NCI-H128 (cell line): Measurements from ENCODE around the gene FBXL13.
"Not testable (repeated sequence)": the region's sequence is repeated elsewhere in the genome, so short reads cannot be mapped to it uniquely, and the experiment has no call there.

Experiments
- DNase-seq: peaks from one replicate; lab custom pipeline; 2025; ENCODE audit not compliant: unreplicated experiment; lab: John Stamatoyannopoulos, UW

The FBXL13 gene

DNA sequence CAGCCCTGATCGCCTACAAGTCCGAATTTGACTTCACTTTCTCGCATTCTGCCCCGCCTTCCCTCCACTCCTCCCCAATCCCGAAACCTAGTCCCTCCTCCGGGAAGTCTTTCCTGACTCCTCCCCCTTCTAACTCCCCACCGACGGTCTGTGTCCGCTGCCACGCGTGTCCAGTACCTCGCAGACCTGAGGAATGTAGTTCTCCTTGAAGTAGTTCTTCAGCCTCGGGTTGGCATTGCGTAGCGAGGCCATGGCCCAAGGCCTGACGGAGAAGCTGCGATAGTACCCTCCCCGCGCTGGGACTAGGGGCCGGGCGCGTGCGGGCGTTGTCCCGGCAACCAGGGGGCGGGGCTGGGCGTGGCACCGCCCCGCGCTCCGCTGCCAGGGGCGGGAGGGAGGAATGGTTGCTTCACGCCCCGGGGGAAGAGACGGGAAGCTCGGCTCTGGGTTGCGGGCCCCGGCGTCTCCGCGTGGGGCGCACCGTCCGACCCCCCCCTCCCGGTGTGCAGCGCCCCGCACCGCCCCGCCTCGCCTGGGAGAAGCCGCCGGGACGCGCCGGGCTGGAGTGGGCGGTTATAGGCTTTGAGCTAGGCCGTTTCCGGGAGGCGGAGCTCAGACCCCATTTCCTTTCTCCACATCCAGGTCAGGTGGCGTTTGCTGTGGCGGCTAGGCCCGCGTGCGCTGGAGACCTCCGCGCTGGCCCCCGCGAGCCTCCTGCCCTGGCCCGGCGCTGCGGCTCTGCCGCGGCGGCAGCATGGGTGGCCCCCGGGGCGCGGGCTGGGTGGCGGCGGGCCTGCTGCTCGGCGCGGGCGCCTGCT is at the start of gene FBXL13, which contains the start of gene ARMC10:
Gene FBXL13 (minus strand): TSS at position 278 of the 818 bp plus-strand sequence.
Gene ARMC10 (plus strand): TSS at position 622 of the 818 bp plus-strand sequence. CDS start 133 bp downstream, at position 755.
- peak; percentile 84 for DNase-seq

DNA sequence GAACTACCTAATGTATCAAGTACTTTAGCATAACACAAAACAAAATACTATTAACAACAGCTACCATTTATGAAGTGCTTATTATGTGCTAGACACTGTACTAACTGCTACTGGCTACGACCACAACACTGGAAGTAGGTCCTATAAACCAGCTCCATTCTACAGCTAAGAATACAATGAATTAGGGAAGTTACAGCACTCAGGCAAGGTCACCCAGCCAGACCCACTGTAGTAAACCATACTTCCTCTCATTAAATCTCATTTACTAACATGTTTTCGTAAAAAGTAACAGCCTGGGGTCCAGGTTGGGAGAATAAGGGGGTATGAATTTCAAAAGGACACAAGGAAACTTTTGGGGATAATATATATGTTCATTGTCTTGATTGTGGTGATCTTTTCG is 48.9 kb upstream of the FBXL13 start:
- DNase-seq: no peak

DNA sequence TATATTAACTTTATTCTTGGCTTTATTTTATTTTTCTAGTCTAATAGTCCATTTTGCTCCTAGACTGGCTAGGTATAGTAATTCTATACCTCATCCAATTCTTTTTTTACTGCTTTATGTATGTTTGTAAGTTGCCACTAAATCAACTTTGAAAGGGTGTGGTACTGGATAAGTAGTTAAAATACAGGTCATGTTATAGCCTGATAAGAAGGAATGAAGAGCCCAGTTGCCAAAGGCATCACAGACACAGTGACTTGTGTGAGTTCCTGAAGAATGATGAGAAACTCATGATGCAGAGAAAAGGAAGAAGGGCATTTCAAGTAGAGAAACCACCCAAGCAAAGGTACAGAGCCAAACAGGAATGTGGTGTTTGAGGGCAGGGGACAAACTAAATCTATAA is 47.0 kb upstream of the FBXL13 start:
- no peak for DNase-seq

DNA sequence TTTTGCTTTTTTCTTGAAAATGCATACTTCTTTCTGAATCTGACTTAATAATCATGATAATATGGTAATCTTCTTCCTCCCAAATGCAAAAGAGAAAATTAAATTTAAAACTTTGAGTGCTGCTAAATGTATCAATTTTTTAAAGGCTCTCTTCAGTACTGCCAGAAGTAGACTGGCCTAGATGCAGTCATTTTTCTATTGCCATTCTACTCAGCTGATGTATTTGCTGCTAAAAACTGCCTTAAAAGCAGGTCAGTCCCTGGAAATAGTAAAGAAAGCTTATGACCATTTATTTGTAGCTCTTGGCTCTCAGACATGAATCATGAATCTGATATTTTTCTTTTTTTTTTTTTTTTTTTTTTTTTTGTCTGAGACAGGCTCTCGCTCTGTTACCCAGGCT is 45.8 kb upstream of the FBXL13 start:
- no peak for DNase-seq

DNA sequence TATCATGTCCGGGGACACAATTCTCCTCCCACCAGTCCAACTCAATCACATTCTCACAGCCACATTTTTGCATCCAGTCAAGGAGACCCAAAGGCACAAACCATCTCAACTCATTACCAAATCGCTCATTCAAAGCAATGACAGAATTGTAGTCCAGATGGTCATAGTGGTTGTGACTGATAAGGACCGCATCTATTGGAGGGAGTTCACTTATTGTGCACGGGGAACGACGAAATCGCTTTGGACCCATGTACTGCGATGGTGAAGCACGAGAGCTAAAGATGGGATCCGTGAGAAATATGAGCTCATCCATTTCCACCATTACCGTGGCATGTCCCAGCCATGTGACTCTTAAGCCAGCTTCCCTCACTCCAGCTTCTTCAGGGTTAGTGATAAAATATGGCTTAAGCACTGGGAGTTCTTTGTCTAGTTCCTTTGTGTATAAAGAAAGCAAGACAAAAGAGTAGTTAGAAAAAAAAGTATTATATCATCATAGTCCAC is 45.2 kb upstream of the FBXL13 start:
- DNase-seq: no peak

DNA sequence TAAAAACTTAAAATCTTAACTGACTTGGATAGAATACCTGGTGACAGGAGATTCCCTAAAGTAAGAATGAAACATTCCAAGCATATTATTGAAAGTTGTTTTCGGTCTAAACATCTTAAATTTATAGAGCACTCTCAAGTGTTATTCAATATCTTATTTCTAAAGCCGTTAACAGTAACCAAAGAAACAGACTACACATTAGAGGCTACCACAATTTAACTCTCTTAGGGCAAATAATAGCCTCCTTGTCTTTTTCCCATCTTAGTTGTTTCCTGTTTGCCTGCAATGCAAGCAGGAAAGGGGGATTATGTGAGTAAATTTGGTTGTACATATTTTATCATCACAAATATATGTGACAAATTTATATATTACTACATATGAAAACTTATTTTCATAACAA is 42.9 kb upstream of the FBXL13 start:
- no peak for DNase-seq

DNA sequence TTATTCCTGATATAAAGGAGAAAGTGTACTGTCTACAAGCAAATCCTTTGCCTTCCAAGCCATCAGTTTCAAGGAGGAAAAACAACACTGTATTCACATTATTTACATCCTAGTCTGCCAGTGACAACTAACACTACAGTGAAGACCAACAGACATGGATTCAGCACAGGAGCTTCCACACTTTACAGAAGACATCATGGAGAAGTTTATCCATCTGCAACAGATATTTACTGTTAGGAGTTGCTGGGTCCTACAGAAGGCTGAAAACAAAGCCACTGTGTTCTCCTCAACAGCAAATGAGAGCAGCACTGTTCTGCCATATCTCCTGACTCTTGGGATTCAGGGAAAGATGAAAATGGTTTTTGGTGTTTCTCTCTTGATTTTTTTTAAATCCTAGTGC is 42.4 kb upstream of the FBXL13 start:
- no peak for DNase-seq

DNA sequence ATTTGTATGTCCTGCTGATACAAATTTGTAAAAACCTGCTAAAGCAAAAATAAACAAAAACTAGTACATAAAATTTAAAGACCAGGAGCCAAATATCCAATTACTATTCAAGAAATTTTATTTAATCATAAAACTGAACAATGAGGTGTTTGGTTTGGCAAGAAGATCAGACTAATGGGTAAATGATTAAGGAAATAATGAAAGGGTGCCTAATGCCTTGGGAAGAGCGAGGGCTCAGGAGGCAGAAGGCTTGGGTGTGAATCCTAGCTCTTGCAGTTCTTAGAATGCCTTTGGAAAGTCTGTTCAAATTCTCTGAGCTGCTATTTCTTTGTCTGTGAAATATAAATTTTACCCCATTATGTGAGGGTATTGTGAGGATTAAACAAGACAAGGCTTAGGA is 41.9 kb upstream of the FBXL13 start:
- no peak for DNase-seq

DNA sequence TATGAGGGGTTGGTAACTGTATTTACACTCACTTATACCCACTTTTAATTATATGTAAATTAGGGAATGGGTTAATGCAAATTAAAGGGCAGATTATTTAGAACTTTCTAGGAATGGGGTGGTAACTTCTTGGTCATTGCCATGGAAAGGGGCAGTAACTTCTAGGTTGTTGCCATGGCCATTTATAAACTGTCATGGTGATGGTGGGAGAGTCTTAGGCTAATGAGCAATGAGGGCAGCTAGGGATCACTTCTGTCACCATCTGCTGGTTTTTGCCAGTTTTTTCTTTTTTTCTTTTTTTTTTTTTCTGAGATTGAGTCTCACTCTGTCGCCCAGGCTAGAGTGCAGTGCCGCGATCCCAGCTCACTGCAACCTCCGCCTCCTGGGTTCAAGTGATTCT is 41.2 kb upstream of the FBXL13 start:
- no peak for DNase-seq

DNA sequence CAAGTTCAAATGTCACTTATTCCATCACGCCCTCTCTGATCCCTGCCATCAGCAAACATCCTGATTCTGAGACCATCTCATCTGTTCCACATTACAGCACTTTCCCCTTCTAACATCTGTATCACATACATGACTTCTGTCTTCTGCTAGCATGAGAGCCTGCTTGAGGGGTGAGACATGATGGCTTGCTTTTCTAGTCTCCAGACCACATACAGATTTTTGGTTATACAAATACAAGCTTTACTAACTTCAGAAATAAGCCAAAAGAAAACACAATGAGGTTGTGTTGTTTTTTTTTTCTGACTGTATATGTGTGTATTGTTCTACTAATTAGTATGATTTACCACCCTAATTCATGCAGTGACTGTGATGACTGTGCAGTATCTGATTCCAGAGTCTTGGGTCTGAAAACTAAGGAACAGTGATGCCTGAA is 40.0 kb upstream of the FBXL13 start:
- no peak for DNase-seq

DNA sequence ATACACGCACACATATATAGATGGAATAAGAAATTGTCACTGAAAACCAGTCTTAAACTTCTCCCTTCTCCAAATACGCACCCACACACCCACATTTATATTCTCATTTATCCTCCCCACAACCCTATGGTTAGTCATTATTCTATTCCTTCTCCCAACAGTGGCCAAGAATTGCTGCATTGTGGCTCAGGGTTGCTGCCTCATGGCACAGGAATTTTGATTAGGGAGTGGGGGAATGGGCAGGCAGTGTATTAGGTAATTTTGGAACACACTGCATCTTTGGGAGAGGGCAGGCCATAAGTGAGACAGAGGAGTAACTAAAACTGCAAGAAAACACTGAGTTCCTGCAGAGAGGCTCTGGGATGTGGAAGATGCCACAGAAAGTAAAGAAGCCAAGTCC is 38.6 kb upstream of the FBXL13 start:
- no peak for DNase-seq

DNA sequence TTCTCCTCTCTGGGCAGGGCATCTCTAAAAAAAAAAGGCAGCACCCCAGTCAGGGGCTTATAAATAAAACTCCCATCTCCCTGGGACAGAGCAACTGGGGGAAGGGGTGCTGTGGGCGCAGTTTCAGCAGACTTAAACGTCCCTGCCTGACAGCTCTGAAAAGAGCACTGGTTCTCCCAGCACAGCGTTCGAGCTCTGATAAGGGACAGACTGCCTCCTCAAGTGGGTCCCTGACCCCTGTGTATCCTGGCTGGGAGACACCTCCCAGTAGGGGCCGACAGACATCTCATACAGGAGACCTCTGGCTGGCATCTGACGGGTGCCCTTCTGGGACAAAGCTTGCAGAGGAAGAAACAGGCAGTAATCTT is 32.1 kb upstream of the FBXL13 start:
- DNase-seq: not testable (repeated sequence)

DNA sequence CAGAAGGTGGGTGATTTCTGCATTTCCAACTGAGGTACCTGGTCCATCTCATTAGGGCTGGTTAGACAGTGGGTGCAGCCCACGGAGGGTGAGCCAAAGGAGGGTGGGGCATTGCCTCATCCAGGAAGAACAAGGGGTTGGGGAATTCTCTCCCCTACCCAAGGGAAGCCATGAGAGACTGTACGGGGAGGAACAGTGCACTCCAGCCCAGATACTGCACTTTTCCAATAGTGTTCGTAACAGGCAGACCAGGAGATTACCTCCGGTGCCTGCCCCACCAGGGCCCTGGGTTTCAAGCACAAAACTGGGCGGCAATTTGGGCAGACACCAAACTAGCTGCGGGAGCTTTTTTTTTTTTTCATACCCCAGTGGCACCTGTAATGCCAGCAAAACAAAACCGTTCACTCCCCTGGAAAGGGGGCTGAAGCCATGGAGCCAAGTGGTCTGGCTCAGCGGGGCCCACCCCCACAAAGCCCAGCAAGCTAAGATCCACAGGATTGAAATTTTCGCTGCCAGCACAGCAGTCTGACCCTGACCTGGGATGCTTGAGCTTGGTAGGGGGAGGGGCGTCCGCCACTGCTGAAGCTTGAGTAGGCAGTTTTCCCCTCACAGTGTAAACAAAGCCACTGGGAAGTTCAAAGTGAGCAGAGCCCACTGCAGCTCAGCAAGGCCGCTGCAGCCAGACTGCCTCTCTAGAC is 31.6 kb upstream of the FBXL13 start:
- DNase-seq: no peak

DNA sequence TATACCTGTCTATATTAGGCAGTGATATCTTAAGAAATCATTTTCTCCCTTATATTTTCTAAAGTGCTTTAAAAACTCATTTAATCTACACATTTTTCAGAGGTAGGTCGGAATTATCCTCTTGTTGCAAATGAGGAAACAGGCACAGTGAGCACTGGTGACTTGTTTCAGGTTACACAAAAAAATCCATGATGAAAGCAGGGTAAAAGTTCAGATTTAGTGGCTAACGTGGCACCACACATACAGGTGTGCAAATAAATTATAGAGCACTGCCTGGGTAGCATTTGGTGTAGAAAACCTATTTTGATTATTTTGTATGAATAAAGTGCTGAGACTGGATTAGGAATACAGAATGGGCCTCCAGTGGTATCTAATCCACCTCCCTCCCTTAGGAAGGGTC is 26.9 kb upstream of the FBXL13 start:
- DNase-seq: no peak

DNA sequence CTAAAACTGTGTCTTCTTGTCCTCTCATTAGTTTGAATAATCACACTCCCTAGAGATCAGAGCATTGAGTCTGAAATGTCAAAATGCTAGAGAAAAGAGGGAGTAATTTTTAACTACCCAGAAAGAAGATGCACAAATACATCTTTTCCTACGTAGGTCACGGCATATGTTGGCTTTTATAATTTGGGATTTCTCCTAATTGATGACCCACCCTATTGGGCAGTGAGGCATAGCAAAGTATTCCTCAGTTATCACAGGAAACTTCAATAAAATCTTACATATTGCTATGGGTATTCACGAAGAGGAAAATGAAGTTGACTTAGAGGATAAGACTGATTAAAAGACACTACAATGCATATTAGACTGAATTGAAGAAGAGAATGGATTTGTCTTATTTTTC is 25.8 kb upstream of the FBXL13 start:
- DNase-seq: no peak

DNA sequence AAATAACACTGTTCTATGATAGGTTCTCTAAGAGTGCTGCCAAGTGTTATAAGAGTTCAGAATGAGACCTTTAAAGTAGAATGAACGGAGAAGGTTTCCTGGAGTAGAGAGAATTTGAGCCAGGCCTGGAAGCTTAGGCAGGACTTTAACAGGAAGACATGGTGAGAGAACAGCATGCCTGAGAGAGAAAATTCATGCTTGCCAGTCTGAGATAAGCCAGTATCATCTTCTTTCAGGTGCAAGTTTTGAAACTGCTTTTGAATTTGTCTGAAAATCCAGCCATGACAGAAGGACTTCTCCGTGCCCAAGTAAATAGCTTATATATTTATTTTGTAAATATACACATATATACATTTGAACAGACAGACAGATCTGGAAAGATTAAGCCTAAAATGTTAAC is 22.4 kb upstream of the FBXL13 start:
- DNase-seq: no peak

DNA sequence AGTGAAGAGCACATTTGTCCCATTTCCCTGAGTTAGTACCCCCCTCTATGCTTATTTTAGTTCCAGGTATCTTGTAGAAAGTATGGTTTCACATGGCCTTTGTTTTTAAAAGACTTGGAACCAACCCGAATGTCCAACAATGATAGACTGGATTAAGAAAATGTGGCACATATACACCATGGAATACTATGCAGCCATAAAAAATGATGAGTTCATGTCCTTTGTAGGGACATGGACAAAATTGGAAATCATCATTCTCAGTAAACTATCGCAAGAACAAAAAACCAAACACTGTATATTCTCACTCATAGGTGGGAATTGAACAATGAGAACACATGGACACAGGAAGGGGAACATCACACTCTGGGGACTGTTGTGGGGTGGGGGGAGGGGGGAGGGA is 21.0 kb upstream of the FBXL13 start:
- DNase-seq: not testable (repeated sequence)

DNA sequence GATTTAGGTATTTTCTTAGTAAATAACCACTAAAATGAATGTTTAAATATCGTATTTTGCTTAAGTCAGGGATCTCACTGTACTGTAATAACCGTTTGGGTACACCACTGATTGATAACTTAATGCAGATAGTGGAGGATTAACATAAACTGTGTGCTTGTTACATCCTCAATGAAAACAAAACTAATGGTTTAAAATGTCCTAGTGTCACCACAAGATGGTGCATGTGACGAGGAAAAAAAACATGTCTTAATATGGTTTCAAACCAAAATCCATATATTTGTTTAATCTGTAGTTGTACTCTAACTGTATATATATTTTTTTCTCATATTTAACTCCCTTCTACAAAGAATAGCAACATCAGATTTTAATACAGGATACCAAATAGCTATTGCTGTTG is 19.5 kb upstream of the FBXL13 start:
- no peak for DNase-seq

DNA sequence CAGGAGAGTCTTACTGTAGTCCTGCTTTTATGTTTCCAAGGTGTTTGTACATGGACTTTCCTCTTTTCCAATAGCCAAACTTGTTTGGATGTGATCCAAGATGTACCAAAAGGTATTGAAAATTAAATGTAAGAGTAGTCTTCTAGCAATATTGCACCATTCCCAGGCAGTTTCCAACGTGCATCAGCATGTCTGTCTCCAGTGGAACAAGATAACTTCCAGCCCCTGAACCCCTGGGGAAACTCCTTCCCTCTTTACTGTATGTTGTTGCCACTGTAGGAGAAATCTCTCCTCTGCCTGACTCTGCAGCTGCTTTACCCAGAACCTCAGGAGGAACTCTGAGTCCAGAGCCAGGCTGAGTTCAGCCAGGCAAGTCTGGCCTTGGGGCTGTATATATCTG is 18.8 kb upstream of the FBXL13 start:
- DNase-seq: no peak

DNA sequence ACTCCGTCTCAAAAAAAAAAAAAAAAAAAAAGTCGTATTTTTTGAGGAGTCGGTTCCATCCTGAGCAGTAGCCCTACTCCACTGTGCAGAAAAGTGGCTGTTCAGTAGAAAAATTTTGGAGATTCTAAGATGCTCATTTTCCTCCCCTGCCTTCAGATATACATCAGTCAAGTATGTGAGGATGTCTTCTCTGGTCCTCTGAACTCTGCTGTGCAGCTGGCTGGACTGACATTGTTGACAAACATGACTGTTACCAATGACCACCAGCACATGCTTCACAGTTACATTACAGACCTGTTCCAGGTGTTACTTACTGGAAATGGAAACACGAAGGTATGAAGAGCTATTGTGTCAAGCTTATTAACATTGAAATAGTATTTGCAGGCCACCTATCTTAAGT is 17.7 kb upstream of the FBXL13 start:
- not testable (repeated sequence) for DNase-seq

DNA sequence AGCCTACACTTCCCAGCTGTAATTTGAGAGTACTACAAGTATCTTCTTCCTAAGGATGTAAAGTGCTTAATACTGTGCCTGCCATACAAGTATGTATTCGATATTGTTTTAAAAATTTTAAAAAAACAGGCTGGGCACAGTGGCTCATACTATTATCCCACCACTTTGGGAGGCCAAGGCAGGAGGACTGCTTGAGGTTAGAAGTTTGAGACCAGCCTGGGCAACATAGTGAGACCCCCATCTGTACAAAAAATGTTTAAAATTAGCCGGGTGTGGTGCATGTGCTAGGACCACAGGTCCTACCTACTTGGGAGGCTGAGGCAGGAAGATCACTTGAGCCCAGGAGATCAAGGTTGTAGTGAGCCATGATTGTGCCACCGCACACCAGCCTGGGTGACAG is 8.6 kb upstream of the FBXL13 start:
- no peak for DNase-seq

DNA sequence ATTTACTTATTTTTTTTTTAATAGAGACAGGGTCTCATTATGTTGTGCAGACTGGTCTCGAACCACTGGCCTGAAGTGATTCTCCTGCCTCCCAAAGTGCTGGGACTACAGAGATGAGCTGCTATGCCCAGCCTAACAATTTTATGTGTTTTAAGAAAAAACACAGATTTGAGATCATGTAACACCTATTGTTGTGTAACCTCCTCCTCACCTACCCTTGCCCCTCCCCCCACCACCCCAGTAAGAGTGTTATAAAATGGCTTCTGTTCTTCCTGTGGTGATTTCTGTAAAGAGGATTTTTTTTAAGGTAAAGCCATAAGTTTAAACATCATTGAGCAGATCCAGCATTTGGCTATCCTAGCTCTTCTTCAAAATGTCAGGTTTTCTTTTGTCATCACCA is 7.9 kb upstream of the FBXL13 start:
- no peak for DNase-seq
